Measurements from ENCODE around the gene ZNF784. TPM values are rescaled to one million over a fixed set of nuclear protein-coding genes. Genes with fewer than 3 reads are reported as not detected.
"Not testable (repeated sequence)": the region's sequence is repeated elsewhere in the genome, so short reads cannot be mapped to it uniquely, and the experiment has no call there.

Gene ZNF784
- total RNA-seq, 1 donor from 2014 or later: 4.9 TPM

DNA sequence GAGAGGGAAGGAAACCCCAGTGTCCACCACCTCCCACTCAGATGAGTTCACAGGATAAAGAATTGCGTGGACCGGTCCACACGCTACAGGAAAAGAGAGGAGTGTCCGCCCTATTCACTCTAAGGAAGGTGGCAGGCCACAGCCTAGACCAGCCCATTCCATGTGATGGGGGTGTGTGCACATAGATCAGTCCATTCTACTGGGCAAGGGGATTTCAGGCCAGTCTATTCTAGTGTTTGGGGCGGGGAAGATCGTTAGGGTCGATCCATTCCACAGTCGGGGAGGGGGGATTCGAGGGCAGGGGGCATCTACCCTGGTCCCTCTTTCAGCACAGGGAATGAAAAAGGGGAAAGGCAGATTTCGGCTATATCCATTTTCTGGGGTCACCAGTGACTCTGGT lies 32.8 kb downstream of the ZNF784 start:
- Mint-ChIP-seq H3K4me1 (ENCODE audit: low read depth) (peaks cover 7% of the 10 kb centered on the region), H3K27me3 (ENCODE audit: low read depth) (peaks cover 5% of the 10 kb centered on the region), H3K36me3 (ENCODE audit: low read depth) (peaks cover 32% of the 10 kb centered on the region), H3K4me3 (ENCODE audit: low read depth) (no peak overlapping the region), H3K9me3 (no peaks in the 10 kb centered on the region), H3K27ac (no peak overlapping the region)
- intact Hi-C loops (cut with micrococcal nuclease): no loop called here
- no peak for DNase-seq (ENCODE audit: low spot score)

DNA sequence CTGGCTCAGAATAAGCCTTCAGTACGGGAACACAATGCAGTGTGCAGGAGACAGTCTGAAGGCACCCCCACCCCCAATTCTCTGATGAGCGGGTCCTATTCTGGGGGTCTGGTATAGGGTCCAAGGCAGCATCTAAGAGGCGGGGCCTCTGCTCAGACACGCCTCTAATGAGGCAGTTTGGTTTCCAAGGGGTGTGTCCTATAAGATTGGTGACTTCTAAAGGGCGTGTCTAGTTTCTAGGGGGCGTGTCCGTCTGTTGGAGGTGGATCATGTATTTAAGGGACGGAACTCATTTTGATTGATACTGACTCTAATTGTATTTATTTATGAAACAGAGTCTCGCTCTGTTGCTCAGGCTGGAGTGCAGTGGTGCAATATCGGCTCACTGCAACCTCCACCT lies 33.7 kb downstream of the ZNF784 start:
- Mint-ChIP-seq H3K4me1 (ENCODE audit: low read depth) (peaks cover 11% of the 10 kb centered on the region), H3K27me3 (ENCODE audit: low read depth) (peaks cover 6% of the 10 kb centered on the region), H3K27ac (no peak overlapping the region), H3K4me3 (ENCODE audit: low read depth) (no peak overlapping the region), H3K9me3 (no peaks in the 10 kb centered on the region), H3K36me3 (ENCODE audit: low read depth) (peaks cover 23% of the 10 kb centered on the region)
- DNase-seq (ENCODE audit: low spot score): no peak
- intact Hi-C loops (cut with micrococcal nuclease): no loop called here

DNA sequence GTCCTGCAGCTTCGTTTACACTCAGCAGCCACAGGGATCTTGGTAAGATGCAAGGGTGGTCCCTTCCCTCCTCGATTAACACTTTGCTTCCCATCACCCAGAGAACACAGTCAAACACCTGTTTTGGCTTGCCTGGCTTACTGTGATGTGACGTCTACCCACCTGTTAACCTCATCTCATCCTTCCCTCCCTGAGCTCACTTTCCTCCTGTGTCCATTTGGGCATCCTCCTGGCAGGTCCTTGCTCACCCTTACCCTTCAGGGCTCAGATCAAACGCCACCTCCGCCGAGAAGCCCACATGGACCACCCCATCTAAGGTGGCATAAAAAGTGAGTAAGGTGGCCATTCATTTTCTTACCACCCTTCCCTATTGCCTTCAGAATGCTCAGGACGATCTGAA lies 34.3 kb downstream of the ZNF784 start:
- peaks cover 14% of the 10 kb centered on the region for H3K4me1 Mint-ChIP-seq (ENCODE audit: low read depth)
- H3K27ac Mint-ChIP-seq: no peak overlapping the region
- H3K4me3 Mint-ChIP-seq (ENCODE audit: low read depth): no peak overlapping the region
- DNase-seq (ENCODE audit: low spot score): no peak
- intact Hi-C loops (cut with micrococcal nuclease): no loop called here
- peaks cover 18% of the 10 kb centered on the region for H3K36me3 Mint-ChIP-seq (ENCODE audit: low read depth)
- no peaks in the 10 kb centered on the region for H3K9me3 Mint-ChIP-seq
- H3K27me3 Mint-ChIP-seq (ENCODE audit: low read depth): peaks cover 11% of the 10 kb centered on the region

- intact Hi-C loops (cut with micrococcal nuclease): loop anchor here (5.0 kb wide), 1 partner anchor 39 kb away; no protein-coding TSS in a partner anchor
- Mint-ChIP-seq H3K27me3 (ENCODE audit: low read depth) (peaks cover 13% of the 10 kb centered on the region), H3K9me3 (no peaks in the 10 kb centered on the region), H3K4me1 (ENCODE audit: low read depth) (peaks cover 13% of the 10 kb centered on the region), H3K4me3 (ENCODE audit: low read depth) (no peak overlapping the region), H3K36me3 (ENCODE audit: low read depth) (peaks cover 9% of the 10 kb centered on the region), H3K27ac (no peak overlapping the region)
- DNase-seq (ENCODE audit: low spot score): no peak
These were observed 35.6 kb downstream of the ZNF784 start for GRCh38 chr19:55588738-55589137.

- intact Hi-C loops (cut with micrococcal nuclease): loop anchor here (1.0 to 5.0 kb wide), 3 partner anchors 12 to 40 kb away; partner anchors contain the start of genes FIZ1 and ZNF865
- H3K4me1 Mint-ChIP-seq (ENCODE audit: low read depth): peaks cover 13% of the 10 kb centered on the region
- H3K27ac Mint-ChIP-seq: no peak overlapping the region
- H3K9me3 Mint-ChIP-seq: no peaks in the 10 kb centered on the region
- peaks cover 6% of the 10 kb centered on the region for H3K36me3 Mint-ChIP-seq (ENCODE audit: low read depth)
- peak overlapping the region; percentile 75 for H3K4me3 Mint-ChIP-seq (ENCODE audit: low read depth)
- H3K27me3 Mint-ChIP-seq (ENCODE audit: low read depth): peaks cover 13% of the 10 kb centered on the region
- DNase-seq (ENCODE audit: low spot score): peak; percentile 86
These were observed 37.2 kb downstream of the ZNF784 start for GRCh38 chr19:55586976-55587668.

GRCh38 chr19:55585658-55586339 lies 38.6 kb downstream of the ZNF784 start:
- no peak overlapping the region for H3K27ac Mint-ChIP-seq
- peaks cover 13% of the 10 kb centered on the region for H3K27me3 Mint-ChIP-seq (ENCODE audit: low read depth)
- peaks cover 21% of the 10 kb centered on the region for H3K4me1 Mint-ChIP-seq (ENCODE audit: low read depth)
- intact Hi-C loops (cut with micrococcal nuclease): loop anchor here (2.0 to 5.0 kb wide), 2 partner anchors 19 to 42 kb away; partner anchors contain the start of gene ZNF865
- no peaks in the 10 kb centered on the region for H3K36me3 Mint-ChIP-seq (ENCODE audit: low read depth)
- no peak for DNase-seq (ENCODE audit: low spot score)
- no peaks in the 10 kb centered on the region for H3K9me3 Mint-ChIP-seq
- peak overlapping the region; percentile 49 for H3K4me3 Mint-ChIP-seq (ENCODE audit: low read depth)

- intact Hi-C loops (cut with micrococcal nuclease): loop anchor here (5.0 kb wide), 1 partner anchor 42 kb away; no protein-coding TSS in a partner anchor
- peaks cover 13% of the 10 kb centered on the region for H3K27me3 Mint-ChIP-seq (ENCODE audit: low read depth)
- no peak overlapping the region for H3K4me3 Mint-ChIP-seq (ENCODE audit: low read depth)
- H3K27ac Mint-ChIP-seq: no peak overlapping the region
- DNase-seq (ENCODE audit: low spot score): no peak
- peaks cover 23% of the 10 kb centered on the region for H3K4me1 Mint-ChIP-seq (ENCODE audit: low read depth)
- H3K9me3 Mint-ChIP-seq: no peaks in the 10 kb centered on the region
- H3K36me3 Mint-ChIP-seq (ENCODE audit: low read depth): peaks cover under 1% of the 10 kb centered on the region
These were observed 39.5 kb downstream of the ZNF784 start for GRCh38 chr19:55584871-55585270.

- H3K9me3 Mint-ChIP-seq; H3K36me3 Mint-ChIP-seq (ENCODE audit: low read depth); intact Hi-C loops (cut with micrococcal nuclease); DNase-seq (ENCODE audit: low spot score); H3K27ac Mint-ChIP-seq; H3K4me3 Mint-ChIP-seq (ENCODE audit: low read depth): not testable (repeated sequence)
- peaks cover 13% of the 10 kb centered on the region for H3K27me3 Mint-ChIP-seq (ENCODE audit: low read depth)
- H3K4me1 Mint-ChIP-seq (ENCODE audit: low read depth): peaks cover 27% of the 10 kb centered on the region
These were observed 40.5 kb downstream of the ZNF784 start for GRCh38 chr19:55583897-55584296.

GRCh38 chr19:55582284-55582683 lies 42.1 kb downstream of the ZNF784 start:
- Mint-ChIP-seq H3K4me1 (ENCODE audit: low read depth) (peaks cover 25% of the 10 kb centered on the region), H3K27me3 (ENCODE audit: low read depth) (peaks cover 11% of the 10 kb centered on the region)
- H3K27ac Mint-ChIP-seq; H3K4me3 Mint-ChIP-seq (ENCODE audit: low read depth); intact Hi-C loops (cut with micrococcal nuclease); H3K36me3 Mint-ChIP-seq (ENCODE audit: low read depth); H3K9me3 Mint-ChIP-seq; DNase-seq (ENCODE audit: low spot score): not testable (repeated sequence)

GRCh38 chr19:55581823-55582223 lies 42.5 kb downstream of the ZNF784 start:
- Mint-ChIP-seq H3K36me3 (ENCODE audit: low read depth) (peaks cover 14% of the 10 kb centered on the region), H3K4me3 (ENCODE audit: low read depth) (peak overlapping the region; percentile 33), H3K9me3 (no peaks in the 10 kb centered on the region), H3K27me3 (ENCODE audit: low read depth) (peaks cover 8% of the 10 kb centered on the region), H3K4me1 (ENCODE audit: low read depth) (peaks cover 22% of the 10 kb centered on the region), H3K27ac (no peak overlapping the region)
- no peak for DNase-seq (ENCODE audit: low spot score)
- intact Hi-C loops (cut with micrococcal nuclease): no loop called here

DNA sequence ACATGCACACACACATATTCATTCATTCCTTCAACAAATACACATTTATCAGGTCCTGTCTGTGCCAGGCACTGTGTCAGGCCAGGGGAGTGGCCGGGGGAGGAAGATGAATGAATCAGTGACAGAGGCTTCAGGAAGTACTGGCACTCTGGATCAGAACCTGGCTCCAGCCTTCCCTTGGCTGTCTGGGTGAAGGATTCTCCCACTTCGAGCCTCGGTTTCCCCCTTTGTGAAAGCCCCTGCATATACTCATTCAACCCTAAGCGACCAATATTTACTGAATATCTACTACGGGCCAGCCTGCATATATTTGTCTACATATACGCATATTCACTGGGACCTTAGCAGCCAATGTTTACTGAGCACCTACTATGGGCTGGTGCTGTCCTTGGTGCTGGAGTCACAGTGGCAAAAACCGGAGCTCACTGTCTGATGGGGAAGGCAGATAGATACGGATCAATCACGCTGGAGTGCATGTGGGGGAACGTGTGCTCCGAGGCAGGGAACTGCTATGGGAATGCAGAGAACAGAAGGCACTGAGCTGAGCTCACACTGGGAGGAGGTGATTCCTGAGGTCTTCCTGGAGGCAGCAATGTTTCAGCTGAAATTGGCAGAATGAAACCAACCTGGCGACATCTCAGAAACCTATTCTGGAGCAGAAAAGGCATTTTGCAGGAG lies 43.1 kb downstream of the ZNF784 start:
- Mint-ChIP-seq H3K4me1 (ENCODE audit: low read depth) (peaks cover 22% of the 10 kb centered on the region), H3K27me3 (ENCODE audit: low read depth) (peaks cover 8% of the 10 kb centered on the region), H3K9me3 (no peaks in the 10 kb centered on the region), H3K4me3 (ENCODE audit: low read depth) (peak overlapping the region; percentile 88), H3K36me3 (ENCODE audit: low read depth) (peaks cover 16% of the 10 kb centered on the region), H3K27ac (no peak overlapping the region)
- no peak for DNase-seq (ENCODE audit: low spot score)
- intact Hi-C loops (cut with micrococcal nuclease): no loop called here

DNA sequence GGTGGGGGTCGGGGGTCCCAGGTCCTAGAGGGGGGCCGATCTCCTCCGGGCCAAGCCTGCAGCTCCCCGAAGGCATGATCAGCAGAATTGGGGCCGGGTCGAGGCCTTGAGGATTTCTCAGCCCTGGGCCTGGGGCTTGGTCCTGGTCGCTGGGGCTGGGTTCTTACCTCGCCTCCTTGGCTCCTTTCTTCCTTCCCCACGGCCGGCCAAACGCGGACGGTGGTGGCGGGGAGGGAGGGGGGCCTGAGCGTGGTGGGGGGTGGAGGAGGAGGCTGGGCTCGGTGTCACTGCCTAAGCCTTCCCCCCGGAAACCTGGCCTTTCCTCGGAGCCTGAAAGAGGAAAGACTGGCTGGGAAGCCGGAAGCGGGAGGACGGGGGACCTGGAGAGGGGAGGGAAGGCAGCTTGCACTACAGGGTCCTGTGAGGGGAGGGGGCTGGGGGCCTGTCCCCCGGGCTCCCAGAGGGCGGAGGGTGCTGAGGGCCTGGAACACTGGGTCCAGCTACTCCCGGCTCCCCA lies 43.7 kb downstream of the ZNF784 start, which contains the start of gene ZNF579:
TSS of gene ZNF579 (minus strand) at position 221 of the 517 bp plus-strand sequence. CDS start 1,209 bp downstream, outside the sequence.
- no peaks in the 10 kb centered on the region for H3K9me3 Mint-ChIP-seq
- peak within 1 kb of the TSS; percentile 88 for H3K4me3 Mint-ChIP-seq (ENCODE audit: low read depth)
- peak within 1 kb of the TSS; percentile 81 for H3K27ac Mint-ChIP-seq
- intact Hi-C loops (cut with micrococcal nuclease): loop anchor here (1.0 kb wide), 2 partner anchors 19 to 25 kb away; partner anchors contain the start of genes FIZ1 and ZNF865
- H3K4me1 Mint-ChIP-seq (ENCODE audit: low read depth): peaks cover 19% of the 10 kb centered on the region
- peaks cover 7% of the 10 kb centered on the region for H3K27me3 Mint-ChIP-seq (ENCODE audit: low read depth)
- peak; percentile 68 for DNase-seq (ENCODE audit: low spot score)
- peaks cover 16% of the 10 kb centered on the region for H3K36me3 Mint-ChIP-seq (ENCODE audit: low read depth)
